WERI-Rb-1 (cell line): ENCODE results near the gene OR10H1.
"Not testable (repeated sequence)": the region's sequence is repeated elsewhere in the genome, so short reads cannot be mapped to it uniquely, and the experiment has no call there.

ENCODE experiments used
- DNase-seq: peaks from one replicate; pipeline ENCODE4 v3.0.0-alpha.2; 2020
- H3K27ac ChIP-seq: fragments of 250-450 bp; sonication (Bioruptor Pico); 2 replicates; pipeline ENCODE4 v1.5.1; 2020; ENCODE audit warnings: mild to moderate bottlenecking, moderate library complexity
- H3K27me3 ChIP-seq: fragments of 250-450 bp; sonication (Bioruptor Pico); 2 replicates; pipeline ENCODE4 v1.5.1; 2021; ENCODE audit warnings: mild to moderate bottlenecking, low read depth, moderate library complexity; ENCODE audit not compliant: insufficient read depth, severe bottlenecking
- H3K36me3 ChIP-seq: fragments of 250-450 bp; sonication (Bioruptor Pico); 2 replicates; pipeline ENCODE4 v1.5.1; 2020; ENCODE audit warnings: mild to moderate bottlenecking, moderate library complexity
- H3K4me3 ChIP-seq: 2 replicates; pipeline ENCODE4 v1.5.1; 2011; ENCODE audit warnings: low read depth, mild to moderate bottlenecking, control low read depth, low read length
- H3K9me3 ChIP-seq: fragments of 250-450 bp; sonication (Bioruptor Pico); 2 replicates; pipeline ENCODE4 v1.5.1; 2021; ENCODE audit warnings: mild to moderate bottlenecking, moderate library complexity; ENCODE audit not compliant: severe bottlenecking
- CTCF ChIP-seq: IDR thresholded peaks from 2 replicates; pipeline ENCODE4 v1.5.1; 2011; ENCODE audit warnings: low read depth, mild to moderate bottlenecking, control low read depth, inconsistent platforms, low read length

OR10H1 gene

GRCh38 chr19:15850385-15850784 lies 34.9 kb upstream of the OR10H1 start:
- peaks cover 78% of the 10 kb centered on the region for H3K27me3 ChIP-seq
- TF ChIP-seq CTCF = no peak
- DNase-seq = no peak
- no peaks in the 10 kb centered on the region for H3K36me3 ChIP-seq
- H3K4me3 ChIP-seq = no peak overlapping the region
- peaks cover 9% of the 10 kb centered on the region for H3K9me3 ChIP-seq
- H3K27ac ChIP-seq = no peak overlapping the region

GRCh38 chr19:15846923-15847322 lies 31.5 kb upstream of the OR10H1 start:
- Histone ChIP-seq H3K27me3 (peaks cover 69% of the 10 kb centered on the region), H3K36me3 (no peaks in the 10 kb centered on the region), H3K4me3 (no peak overlapping the region), H3K9me3 (peaks cover 5% of the 10 kb centered on the region), H3K27ac (no peak overlapping the region)
- TF ChIP-seq CTCF = no peak
- DNase-seq = no peak

- H3K9me3 ChIP-seq, H3K4me3 ChIP-seq, H3K27ac ChIP-seq, DNase-seq, H3K36me3 ChIP-seq: not testable (repeated sequence)
- peaks cover 65% of the 10 kb centered on the region for H3K27me3 ChIP-seq
These were observed 28.4 kb upstream of the OR10H1 start for GRCh38 chr19:15843894-15844222.

- H3K27me3 ChIP-seq = peaks cover 60% of the 10 kb centered on the region
- no peak for TF ChIP-seq CTCF
- H3K4me3 ChIP-seq = no peak overlapping the region
- no peak overlapping the region for H3K27ac ChIP-seq
- DNase-seq = no peak
- no peaks in the 10 kb centered on the region for H3K36me3 ChIP-seq
- no peaks in the 10 kb centered on the region for H3K9me3 ChIP-seq
These were observed 27.9 kb upstream of the OR10H1 start for GRCh38 chr19:15843203-15843893.

GRCh38 chr19:15841875-15842569 lies 26.6 kb upstream of the OR10H1 start:
- TF ChIP-seq CTCF = peak; percentile 46

GRCh38 chr19:15840833-15841232 lies 25.4 kb upstream of the OR10H1 start:
- TF ChIP-seq CTCF = no peak
- H3K27ac ChIP-seq = no peak overlapping the region
- peaks cover 15% of the 10 kb centered on the region for H3K9me3 ChIP-seq
- peaks cover 59% of the 10 kb centered on the region for H3K27me3 ChIP-seq
- H3K36me3 ChIP-seq = no peaks in the 10 kb centered on the region
- no peak for DNase-seq
- H3K4me3 ChIP-seq = no peak overlapping the region

More at GRCh38 chr19:15841875-15842569, 26.6 kb upstream of the OR10H1 start:
- no peak overlapping the region for H3K27ac ChIP-seq
- no peaks in the 10 kb centered on the region for H3K36me3 ChIP-seq
- peaks cover 52% of the 10 kb centered on the region for H3K27me3 ChIP-seq
- H3K4me3 ChIP-seq = no peak overlapping the region
- no peak for DNase-seq
- H3K9me3 ChIP-seq = peaks cover 3% of the 10 kb centered on the region

- peaks cover 65% of the 10 kb centered on the region for H3K27me3 ChIP-seq
- not testable (repeated sequence) for H3K27ac ChIP-seq, H3K36me3 ChIP-seq, DNase-seq, H3K4me3 ChIP-seq
- H3K9me3 ChIP-seq = peaks cover 17% of the 10 kb centered on the region
These were observed 24.4 kb upstream of the OR10H1 start for GRCh38 chr19:15839888-15840287.
